HepG2 (cell line): ENCODE data around the gene ZNF792. TPM values are rescaled to one million over a fixed set of nuclear protein-coding genes. Genes with fewer than 3 reads are reported as not detected.
A peak's percentile ranks its signal among the peaks of the same experiment; 100 is the strongest.

Experiments used
- DPF2 ChIP-seq: sonication (generic); formaldehyde crosslinking; IDR thresholded peaks from 2 replicates; pipeline ENCODE4 v1.4.0; 2020; ENCODE audit warnings: mild to moderate bottlenecking, low read depth, missing genetic modification reagents, borderline replicate concordance
- E2F1 ChIP-seq: sonication (generic); formaldehyde crosslinking; IDR thresholded peaks from 2 replicates; pipeline ENCODE4 v1.5.0; 2020; ENCODE audit warnings: missing genetic modification reagents
- FOXA3 ChIP-seq: IDR thresholded peaks from 2 replicates; pipeline ENCODE4 v1.6.1; 2016; ENCODE audit warnings: missing genetic modification reagents, missing compliant biosample characterization
- FOXK1 ChIP-seq: sonication (generic); formaldehyde crosslinking; IDR thresholded peaks from 2 replicates; pipeline ENCODE4 v1.4.0; 2020; ENCODE audit warnings: low read depth, missing genetic modification reagents, borderline replicate concordance
- FOXP1 ChIP-seq, 2 experiments: fragments of 450-650 bp in 1 of 2; IDR thresholded peaks; 2 replicates each; pipeline ENCODE4 v1.6.1; 2017 to 2018; ENCODE audit warnings: antibody characterized with exemption in 1 of 2
- NR2F1 ChIP-seq, 2 experiments: fragments of 450-650 bp in 1 of 2; formaldehyde crosslinking in 1 of 2; IDR thresholded peaks; 2 replicates each; pipeline versions ENCODE4 v1.5.0 to v1.6.1; 2016 to 2020; ENCODE audit warnings: mild to moderate bottlenecking in 1 of 2, missing compliant biosample characterization in 1 of 2, missing genetic modification reagents in 1 of 2, moderate library complexity in 1 of 2
- PRDM10 ChIP-seq: sonication (generic); formaldehyde crosslinking; IDR thresholded peaks from 2 replicates; pipeline ENCODE4 v1.4.0; 2020; ENCODE audit warnings: low read depth, missing genetic modification reagents
- SIN3A ChIP-seq: IDR thresholded peaks from 2 replicates; pipeline ENCODE4 v1.6.1; 2011; ENCODE audit warnings: low read depth, mild to moderate bottlenecking, control low read depth, low read length, borderline replicate concordance
- SP5 ChIP-seq: IDR thresholded peaks from 2 replicates; pipeline ENCODE4 v1.6.1; 2016; ENCODE audit warnings: low read depth, borderline replicate concordance
- SRSF4 ChIP-seq: fragments of 200-400 bp; formaldehyde crosslinking; IDR thresholded peaks from one replicate; pipeline ENCODE4 v1.6.1; 2018; ENCODE audit warnings: mild to moderate bottlenecking, low read depth, low read length, moderate library complexity; ENCODE audit not compliant: poor library complexity, severe bottlenecking
- TBL1XR1 ChIP-seq: fragments of 150-350 bp; IDR thresholded peaks from 2 replicates; pipeline ENCODE4 v1.6.1; 2014; ENCODE audit warnings: borderline replicate concordance, low read length; ENCODE audit not compliant: partially characterized antibody
- YY1 ChIP-seq: IDR thresholded peaks from 2 replicates; pipeline ENCODE4 v1.6.1; 2011; ENCODE audit warnings: low read length, low read depth, moderate library complexity, mild to moderate bottlenecking; ENCODE audit not compliant: insufficient read depth, insufficient replicate concordance
- ZHX1 ChIP-seq: sonication (generic); formaldehyde crosslinking; IDR thresholded peaks from 2 replicates; pipeline ENCODE4 v1.8.1; 2022; ENCODE audit warnings: low read depth, mild to moderate bottlenecking, missing genetic modification reagents
- ZNF232 ChIP-seq: sonication (generic); formaldehyde crosslinking; IDR thresholded peaks from 2 replicates; pipeline ENCODE4 v1.4.0; 2020; ENCODE audit warnings: missing genetic modification reagents, borderline replicate concordance
- ZNF451 ChIP-seq: sonication (generic); formaldehyde crosslinking; IDR thresholded peaks from 2 replicates; pipeline ENCODE4 v1.5.0; 2020; ENCODE audit warnings: mild to moderate bottlenecking, missing genetic modification reagents
- ZNF547 ChIP-seq: sonication (generic); formaldehyde crosslinking; IDR thresholded peaks from 2 replicates; pipeline ENCODE4 v1.5.1; 2020; ENCODE audit warnings: mild to moderate bottlenecking, missing genetic modification reagents
- ZNF567 ChIP-seq: sonication (generic); formaldehyde crosslinking; IDR thresholded peaks from 2 replicates; pipeline ENCODE4 v1.8.1; 2023; ENCODE audit warnings: mild to moderate bottlenecking, missing genetic modification reagents, borderline replicate concordance
- ZNF580 ChIP-seq: IDR thresholded peaks from 2 replicates; pipeline ENCODE4 v1.6.1; 2016; ENCODE audit warnings: low read depth, borderline replicate concordance
- ZNF878 ChIP-seq: sonication (generic); formaldehyde crosslinking; IDR thresholded peaks from 2 replicates; pipeline ENCODE4 v1.8.1; 2023; ENCODE audit warnings: mild to moderate bottlenecking, missing genetic modification reagents, moderate library complexity
- polyA plus RNA-seq, 8 experiments: library from polyadenylated mRNA; depleted of rRNA in 3 of 8; stranded (reverse) in 7 of 8; unstranded in 1 of 8; fragments of >200 nt; fragmentation: Illumina TruSeq in 4 of 8; extraction: Trizol in 4 of 8; gene quantifications; 2 replicates each; pipeline versions ENCODE4 v1.2.1 to v1.2.3, GENCODE V29; 2011 to 2016; ENCODE audit warnings: low read depth in 4 of 8, missing spikeins in 1 of 8, mixed read lengths in 1 of 8; ENCODE audit not compliant: insufficient read depth in 1 of 8
- total RNA-seq, 5 experiments: library from RNA; depleted of rRNA; stranded (reverse); fragments of >200 nt; fragmentation: Illumina TruSeq; extraction: Trizol; gene quantifications; 2 replicates each; pipeline ENCODE4 v1.2.3, GENCODE V29; 2016; ENCODE audit warnings: low read depth in 1 of 5

Gene ZNF792
- total and polyA plus RNA-seq, 2 of the 13 experiments (the other 11 are each of a cell fraction or from before 2014, with no cell fraction given), result 5.5 to 11.5 TPM

GRCh38 chr19:34961775-34962686 is 2.0 kb downstream of the ZNF792 start (continued):
- no peak for TF ChIP-seq ZHX1 (CRISPR knock-in tag)
- TF ChIP-seq SRSF4, result no peak
- no peak for TF ChIP-seq TBL1XR1
- peak; percentile 50; the same call in 1 of the 2 replicates for TF ChIP-seq DPF2 (CRISPR knock-in tag)
- no peak for TF ChIP-seq ZNF451
- no peak for TF ChIP-seq YY1
- TF ChIP-seq ZNF232 (CRISPR knock-in tag), result peak; percentile 71; the same call in 1 of the 2 replicates
- no peak for TF ChIP-seq ZNF567
- peak; percentile 80 for TF ChIP-seq FOXA3
- no peak for TF ChIP-seq NR2F1 (CRISPR knock-in tag; IDR thresholded peaks at IDR 0.05)
- no peak for TF ChIP-seq E2F1 (CRISPR knock-in tag)
- peak; percentile 37; the same call in 1 of the 2 replicates for TF ChIP-seq SP5 (CRISPR knock-in tag)
- no peak; the same call in 1 of the 2 replicates for TF ChIP-seq PRDM10 (CRISPR knock-in tag)
- TF ChIP-seq ZNF580, result 0 out of 2 replicates have a peak, but pooled peaks have one; percentile 6
- peak; percentile 65; the same call in 1 of the 2 replicates for TF ChIP-seq ZNF878 (CRISPR knock-in tag)
- 0 out of 2 replicates have a peak, but pooled peaks have one; percentile 16 for TF ChIP-seq FOXP1 (IDR thresholded peaks at IDR 0.05)
- TF ChIP-seq FOXP1 (CRISPR knock-in tag; IDR thresholded peaks at IDR 0.05), result peak; percentile 62; the same call in 1 of the 2 replicates
- TF ChIP-seq FOXK1 (CRISPR knock-in tag), result peak; percentile 70; the same call in 1 of the 2 replicates
- TF ChIP-seq SIN3A, result 0 out of 2 replicates have a peak, but pooled peaks have one; percentile 49
- TF ChIP-seq ZNF547 (CRISPR knock-in tag), result 0 out of 2 replicates have a peak, but pooled peaks have one; percentile 19
